Activated CD4-positive, alpha-beta T cell treated with anti-CD3 and anti-CD28 coated beads for 36 hours (primary cell): Measurements from ENCODE around the gene OPTN. TPM values are rescaled to one million over a fixed set of nuclear protein-coding genes. Genes with fewer than 3 reads are reported as not detected.
"Not testable (repeated sequence)": the region's sequence is repeated elsewhere in the genome, so short reads cannot be mapped to it uniquely, and the experiment has no call there.

Experiments used
- ATAC-seq: fragments of 200-7000 bp; cut with Tn5 transposase; one replicate; pipeline ENCODE4 v1.10.0; 2021; ENCODE audit warnings: mild to moderate bottlenecking, moderate library complexity
- CTCF ChIA-PET: fragments of 350-600 bp; sonication (Branson Sonifier 250); formaldehyde crosslinking; loops from one replicate; lab custom pipeline; 2021; ENCODE audit warnings: antibody characterized with exemption; lab: Charles Lee
- POLR2A ChIA-PET: fragments of 350-600 bp; sonication (Branson Sonifier 250); formaldehyde crosslinking; loops from one replicate; lab custom pipeline; 2021; ENCODE audit warnings: antibody characterized with exemption, inconsistent platforms; lab: Charles Lee
- DNase-seq: peaks from one replicate; pipeline ENCODE4 v3.0.0-alpha.2; 2020
- H3K27ac Mint-ChIP-seq: one replicate; pipeline ENCODE4 v1.8.0; 2021; ENCODE audit warnings: mixed read lengths
- H3K27me3 Mint-ChIP-seq: one replicate; pipeline ENCODE4 v1.8.0; 2021; ENCODE audit warnings: mixed read lengths
- H3K36me3 Mint-ChIP-seq: one replicate; pipeline ENCODE4 v1.8.0; 2021; ENCODE audit warnings: low read depth, mixed read lengths
- H3K4me1 Mint-ChIP-seq: one replicate; pipeline ENCODE4 v1.8.0; 2021; ENCODE audit warnings: mixed read lengths
- H3K4me3 Mint-ChIP-seq: one replicate; pipeline ENCODE4 v1.8.0; 2021; ENCODE audit warnings: mild to moderate bottlenecking, moderate library complexity, mixed read lengths
- H3K9me3 Mint-ChIP-seq: one replicate; pipeline ENCODE4 v1.8.0; 2021; ENCODE audit warnings: low read depth, mixed read lengths
- intact Hi-C, 2 experiments: fragments of 100-400 bp; cut with DNase I in 1 of 2; cut with micrococcal nuclease in 1 of 2; formaldehyde crosslinking; loops; one replicate each; pipeline versions ENCODE4 v1.14.2 to v1.15.1; 2022 to 2024; cut with DNase I, micrococcal nuclease
- total RNA-seq, 2 experiments: library from RNA; stranded (reverse); gene quantifications; one replicate each; pipeline ENCODE4 v1.2.3, GENCODE V29; 2021

OPTN gene
- total RNA-seq, 2 experiments from 2014 or later: 57.4 to 67.8 TPM

DNA sequence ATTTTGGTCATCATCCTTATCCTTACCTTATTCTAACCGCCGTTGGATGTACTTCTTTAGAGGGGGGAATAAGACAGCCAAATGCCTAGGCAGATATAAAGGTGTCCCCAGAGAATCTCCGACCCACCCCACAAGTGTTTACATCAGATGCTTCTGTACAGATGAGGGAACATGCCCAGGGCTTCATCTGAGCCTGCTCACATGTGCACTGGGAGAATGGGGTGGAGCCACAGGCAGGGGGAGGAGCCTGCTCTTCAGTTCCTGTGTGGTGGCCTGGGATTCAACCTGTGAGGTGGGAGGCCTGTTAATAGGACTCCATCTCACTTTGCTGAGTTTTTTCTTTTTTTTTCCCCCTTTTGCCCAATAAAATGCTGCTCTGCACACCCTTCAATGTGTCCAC is 27.6 kb upstream of the OPTN start:
- H3K9me3 Mint-ChIP-seq: no peaks in the 10 kb centered on the region
- intact Hi-C loops: loop anchor here (5.0 to 10.0 kb wide), 4 partner anchors 168 to 858 kb away; no protein-coding TSS in a partner anchor
- H3K27me3 Mint-ChIP-seq: peaks cover 19% of the 10 kb centered on the region
- no peaks in the 10 kb centered on the region for H3K36me3 Mint-ChIP-seq
- POLR2A ChIA-PET: no interaction called here
- ATAC-seq (no peak), DNase-seq (peak; percentile 22)
- no peaks in the 10 kb centered on the region for H3K4me1 Mint-ChIP-seq
- H3K27ac Mint-ChIP-seq: no peak overlapping the region
- no peak overlapping the region for H3K4me3 Mint-ChIP-seq
- CTCF ChIA-PET: interaction anchor here (0.7 to 0.9 kb wide), 2 partner anchors 11 to 225 kb away, joined by 3 to 4 read pairs; no protein-coding TSS in a partner anchor

DNA sequence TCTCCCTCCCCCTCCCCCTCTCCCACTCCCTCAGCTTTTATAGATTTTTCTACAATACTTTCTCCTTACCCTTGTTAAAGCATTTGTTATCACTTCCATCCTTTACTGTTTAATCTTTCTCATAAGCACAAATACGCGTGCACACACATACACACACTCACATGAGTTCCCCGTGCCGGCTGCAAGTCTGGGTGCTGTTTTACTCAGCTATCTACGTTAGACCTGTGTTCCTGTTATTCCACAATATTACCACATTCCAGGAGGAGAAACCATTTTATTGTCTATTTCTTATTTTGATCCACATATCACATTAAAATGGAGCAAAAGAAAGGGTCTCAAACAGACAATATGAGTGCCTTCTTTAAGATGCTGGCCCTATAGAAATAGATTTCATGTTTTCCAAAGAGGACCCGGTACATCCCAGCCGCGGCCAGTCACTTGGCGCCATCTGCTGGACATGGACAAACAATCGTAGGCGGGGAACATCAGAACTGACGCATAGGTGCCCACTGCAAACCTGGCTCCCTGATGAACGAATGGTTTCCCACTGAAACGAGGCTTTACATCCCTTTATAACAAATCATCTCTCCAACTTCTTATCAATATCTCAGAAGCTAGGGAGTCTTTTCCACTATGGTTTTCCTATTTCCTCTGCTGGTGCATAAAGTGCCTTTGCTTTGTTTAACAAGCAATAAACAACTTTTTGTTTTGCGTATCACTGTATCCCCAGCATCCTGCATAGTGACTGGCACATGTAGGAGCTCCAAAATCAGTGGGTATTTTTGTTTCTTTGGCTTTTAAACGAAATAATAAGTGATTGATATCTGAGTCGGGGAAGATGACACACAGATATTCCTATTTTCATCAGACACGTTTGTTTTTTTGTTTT is 25.2 kb upstream of the OPTN start:
- ChIA-PET CTCF (interaction anchor here (0.6 to 2.0 kb wide), 10 partner anchors 9 to 860 kb away, joined by 3 to 6 read pairs (median 3); no protein-coding TSS in a partner anchor), POLR2A (no interaction called here)
- H3K9me3 Mint-ChIP-seq: peaks cover 11% of the 10 kb centered on the region
- H3K27ac Mint-ChIP-seq: no peak overlapping the region
- no peaks in the 10 kb centered on the region for H3K4me1 Mint-ChIP-seq
- H3K4me3 Mint-ChIP-seq: no peak overlapping the region
- peak; percentile 84 for DNase-seq
- peak; percentile 80 for ATAC-seq
- peaks cover 19% of the 10 kb centered on the region for H3K27me3 Mint-ChIP-seq
- H3K36me3 Mint-ChIP-seq: peaks cover 3% of the 10 kb centered on the region
- intact Hi-C loops: loop anchor here (2.0 to 10.0 kb wide), 5 partner anchors 170 to 860 kb away; no protein-coding TSS in a partner anchor

GRCh38 chr10:13078912-13079775 is 20.8 kb upstream of the OPTN start:
- H3K27me3 Mint-ChIP-seq: peaks cover 17% of the 10 kb centered on the region
- DNase-seq (no peak), ATAC-seq (no peak)
- peaks cover 3% of the 10 kb centered on the region for H3K36me3 Mint-ChIP-seq
- H3K9me3 Mint-ChIP-seq: peaks cover 30% of the 10 kb centered on the region
- H3K4me3 Mint-ChIP-seq: no peak overlapping the region
- no peak overlapping the region for H3K27ac Mint-ChIP-seq
- CTCF ChIA-PET: no interaction called here
- POLR2A ChIA-PET: no interaction called here
- no peaks in the 10 kb centered on the region for H3K4me1 Mint-ChIP-seq
- intact Hi-C loops: loop anchor here (10.0 kb wide), 3 partner anchors 174 to 864 kb away; no protein-coding TSS in a partner anchor

DNA sequence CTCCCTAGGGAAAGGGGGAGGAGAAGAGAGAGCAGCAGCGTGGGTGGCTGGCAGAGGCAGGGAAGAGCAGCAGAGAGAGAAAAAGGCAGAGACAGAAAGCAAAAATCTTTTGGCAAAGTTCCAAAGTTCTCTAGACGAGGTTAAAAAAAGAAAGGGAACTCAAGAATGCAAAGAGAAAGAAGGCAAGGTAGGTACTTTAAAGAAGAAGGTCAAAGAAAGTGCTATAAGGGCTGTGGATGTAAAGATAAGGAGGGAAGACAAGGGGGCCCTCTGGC is 20.2 kb upstream of the OPTN start:
- Mint-ChIP-seq H3K4me1 (no peaks in the 10 kb centered on the region), H3K9me3 (peaks cover 35% of the 10 kb centered on the region), H3K4me3 (no peak overlapping the region), H3K36me3 (peaks cover 3% of the 10 kb centered on the region), H3K27ac (no peak overlapping the region), H3K27me3 (peaks cover 15% of the 10 kb centered on the region)
- ATAC-seq: no peak
- ChIA-PET POLR2A (no interaction called here), CTCF (no interaction called here)
- intact Hi-C loops: loop anchor here (10.0 kb wide), 3 partner anchors 175 to 865 kb away; no protein-coding TSS in a partner anchor
- DNase-seq: no peak

DNA sequence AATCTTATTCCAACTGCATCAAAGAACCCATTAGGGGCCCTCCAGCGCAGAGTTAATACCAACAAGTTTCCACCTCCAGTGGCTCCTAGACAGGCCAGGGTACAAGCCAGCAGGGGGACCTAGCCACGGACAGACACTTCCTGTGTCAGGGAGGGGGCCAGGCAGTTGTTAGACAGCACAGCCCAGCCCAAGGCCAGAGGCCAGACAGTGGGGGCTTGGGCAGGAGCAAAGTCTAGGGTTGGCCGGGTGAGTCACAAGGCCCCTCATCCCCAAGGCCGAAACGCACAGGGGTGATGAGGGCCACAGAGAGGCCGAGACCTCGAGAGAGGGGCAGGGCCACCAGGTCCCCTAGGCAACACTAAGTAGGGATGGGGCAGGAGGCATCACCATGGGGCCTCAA is 19.3 kb upstream of the OPTN start:
- Mint-ChIP-seq H3K27me3 (peaks cover 11% of the 10 kb centered on the region), H3K4me3 (no peak overlapping the region), H3K36me3 (peaks cover 3% of the 10 kb centered on the region), H3K4me1 (no peaks in the 10 kb centered on the region), H3K9me3 (peaks cover 38% of the 10 kb centered on the region), H3K27ac (no peak overlapping the region)
- intact Hi-C loops: no loop called here
- DNase-seq (no peak), ATAC-seq (no peak)
- ChIA-PET POLR2A (no interaction called here), CTCF (no interaction called here)

- H3K4me3 Mint-ChIP-seq, POLR2A ChIA-PET, H3K27ac Mint-ChIP-seq, H3K27me3 Mint-ChIP-seq, ATAC-seq, H3K36me3 Mint-ChIP-seq, H3K4me1 Mint-ChIP-seq, CTCF ChIA-PET, intact Hi-C loops, DNase-seq: not testable (repeated sequence)
- peaks cover 35% of the 10 kb centered on the region for H3K9me3 Mint-ChIP-seq
Measured at GRCh38 chr10:13083700-13084099, 16.3 kb upstream of the OPTN start.

GRCh38 chr10:13086056-13086455 is 13.9 kb upstream of the OPTN start:
- intact Hi-C loops: no loop called here
- H3K4me3 Mint-ChIP-seq: no peak overlapping the region
- peaks cover 22% of the 10 kb centered on the region for H3K9me3 Mint-ChIP-seq
- no peak overlapping the region for H3K27ac Mint-ChIP-seq
- ATAC-seq (no peak), DNase-seq (no peak)
- ChIA-PET CTCF (interaction anchor here (0.7 kb wide), 1 partner anchor 430 kb away, joined by 4 read pairs; no protein-coding TSS in a partner anchor), POLR2A (no interaction called here)
- no peaks in the 10 kb centered on the region for H3K36me3 Mint-ChIP-seq
- peaks cover 8% of the 10 kb centered on the region for H3K4me1 Mint-ChIP-seq
- peaks cover 5% of the 10 kb centered on the region for H3K27me3 Mint-ChIP-seq

DNA sequence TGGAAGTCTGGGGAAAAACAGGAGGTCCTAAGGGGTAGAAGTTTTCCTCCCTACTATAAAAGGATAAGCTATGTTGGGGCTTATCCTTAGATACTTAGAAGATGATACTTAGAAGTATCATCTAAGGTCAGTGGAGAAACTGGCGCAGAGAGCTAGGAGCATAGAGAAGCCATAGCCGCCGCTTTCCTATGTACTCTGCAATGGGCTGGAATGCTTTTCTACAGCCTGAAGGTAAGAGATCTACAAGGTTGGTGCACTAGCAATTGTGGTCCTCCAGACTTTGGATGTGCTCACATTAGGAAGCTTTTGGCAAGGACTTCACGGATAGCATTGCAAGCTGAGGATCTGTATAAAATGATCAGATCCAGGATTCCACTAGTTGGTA is 12.4 kb upstream of the OPTN start:
- peaks cover 13% of the 10 kb centered on the region for H3K9me3 Mint-ChIP-seq
- no peak overlapping the region for H3K27ac Mint-ChIP-seq
- ChIA-PET POLR2A (interaction anchor here (1.6 kb wide), 1 partner anchor 12 kb away, joined by 4 read pairs; the partner anchor contains the start of gene OPTN), CTCF (interaction anchor here (0.6 to 1.2 kb wide), 4 partner anchors 12 to 219 kb away, joined by 3 read pairs; no protein-coding TSS in a partner anchor)
- H3K4me1 Mint-ChIP-seq: peaks cover 8% of the 10 kb centered on the region
- peaks cover 7% of the 10 kb centered on the region for H3K27me3 Mint-ChIP-seq
- DNase-seq (no peak), ATAC-seq (no peak)
- H3K36me3 Mint-ChIP-seq: peaks cover 2% of the 10 kb centered on the region
- H3K4me3 Mint-ChIP-seq: no peak overlapping the region
- intact Hi-C loops: no loop called here

DNA sequence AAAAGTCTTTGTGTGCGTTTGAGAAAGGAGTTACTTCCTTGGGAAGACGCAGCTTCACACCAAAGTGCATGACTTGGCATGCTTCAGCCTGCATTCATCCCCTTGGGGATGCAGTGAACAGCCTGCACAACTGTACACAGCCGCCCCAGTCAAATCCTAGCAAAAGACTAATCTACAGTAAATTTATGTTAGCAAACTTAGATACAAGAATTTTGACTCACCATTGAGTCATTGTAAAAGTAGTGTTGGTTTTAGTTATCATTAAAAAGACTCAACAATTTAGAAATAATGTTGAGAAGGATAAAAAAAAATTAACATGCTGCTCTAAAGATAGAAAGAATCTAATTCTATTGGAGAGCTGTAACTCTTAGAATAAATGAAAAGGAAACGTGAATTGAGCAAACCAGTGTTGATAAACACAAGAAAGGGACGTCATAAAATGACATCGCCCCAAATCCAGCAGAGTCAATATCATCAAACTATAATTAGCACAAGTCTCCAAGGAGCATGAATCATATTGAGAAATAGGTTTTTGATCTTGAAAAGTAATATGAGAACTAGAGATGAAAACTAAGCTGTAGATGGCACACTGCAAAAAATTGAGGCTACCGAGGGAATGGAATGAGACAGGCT is 11.9 kb upstream of the OPTN start:
- no peak overlapping the region for H3K4me3 Mint-ChIP-seq
- peak; percentile 79 for ATAC-seq
- CTCF ChIA-PET: interaction anchor here (0.6 to 1.2 kb wide), 4 partner anchors 13 to 219 kb away, joined by 3 read pairs; no protein-coding TSS in a partner anchor
- intact Hi-C loops: no loop called here
- DNase-seq: no peak
- peaks cover 7% of the 10 kb centered on the region for H3K27me3 Mint-ChIP-seq
- H3K27ac Mint-ChIP-seq: no peak overlapping the region
- POLR2A ChIA-PET: interaction anchor here (1.6 kb wide), 1 partner anchor 11 kb away, joined by 4 read pairs; the partner anchor contains the start of gene OPTN
- H3K36me3 Mint-ChIP-seq: peaks cover 2% of the 10 kb centered on the region
- H3K4me1 Mint-ChIP-seq: peaks cover 8% of the 10 kb centered on the region
- H3K9me3 Mint-ChIP-seq: peaks cover 11% of the 10 kb centered on the region

- ChIA-PET CTCF (no interaction called here), POLR2A (no interaction called here)
- Mint-ChIP-seq H3K27ac (no peak overlapping the region), H3K4me1 (peaks cover 8% of the 10 kb centered on the region), H3K27me3 (peaks cover 7% of the 10 kb centered on the region), H3K36me3 (peaks cover 2% of the 10 kb centered on the region), H3K4me3 (no peak overlapping the region), H3K9me3 (peaks cover 8% of the 10 kb centered on the region)
- ATAC-seq: no peak
- no peak for DNase-seq
- intact Hi-C loops: no loop called here
Measured at GRCh38 chr10:13089345-13089744, 10.6 kb upstream of the OPTN start.

GRCh38 chr10:13090289-13090688 is 9.7 kb upstream of the OPTN start:
- ChIA-PET CTCF (no interaction called here), POLR2A (no interaction called here)
- ATAC-seq (no peak), DNase-seq (no peak)
- H3K4me1 Mint-ChIP-seq: peaks cover 8% of the 10 kb centered on the region
- intact Hi-C loops: loop anchor here in 1 of 2 experiments (10.0 kb wide), 1 partner anchor 825 kb away; no protein-coding TSS in a partner anchor
- peaks cover 7% of the 10 kb centered on the region for H3K27me3 Mint-ChIP-seq
- no peak overlapping the region for H3K4me3 Mint-ChIP-seq
- H3K9me3 Mint-ChIP-seq: peaks cover 2% of the 10 kb centered on the region
- H3K27ac Mint-ChIP-seq: no peak overlapping the region
- peaks cover 2% of the 10 kb centered on the region for H3K36me3 Mint-ChIP-seq
